AG09309 (cell line): ENCODE data around the gene FBLN1.

Experiments
- DNase-seq: peaks from one replicate; pipeline ENCODE4 v3.0.0-alpha.2; 2010; ENCODE audit warnings: low read depth
- H3K4me3 ChIP-seq: 2 replicates; pipeline ENCODE4 v1.5.1; 2011; ENCODE audit warnings: mild to moderate bottlenecking, low read depth, low read length, moderate library complexity; ENCODE audit not compliant: control insufficient read depth
- CTCF ChIP-seq: IDR thresholded peaks from 2 replicates; pipeline ENCODE4 v1.5.1; 2011; ENCODE audit warnings: mild to moderate bottlenecking, low read depth, low read length, inconsistent platforms; ENCODE audit not compliant: insufficient read depth, control insufficient read depth; ENCODE audit errors: missing control alignments

The FBLN1 gene

GRCh38 chr22:45564349-45565030 is 61.8 kb downstream of the FBLN1 start:
- H3K4me3 ChIP-seq, result no peak overlapping the region
- TF ChIP-seq CTCF, result no peak
- no peak for DNase-seq

GRCh38 chr22:45565171-45565570 is 62.5 kb downstream of the FBLN1 start:
- no peak for DNase-seq
- H3K4me3 ChIP-seq, result no peak overlapping the region
- TF ChIP-seq CTCF, result no peak

- TF ChIP-seq CTCF, result no peak
- no peak overlapping the region for H3K4me3 ChIP-seq
- no peak for DNase-seq
Observed at GRCh38 chr22:45565973-45566372, 63.3 kb downstream of the FBLN1 start.

- no peak for TF ChIP-seq CTCF
- no peak overlapping the region for H3K4me3 ChIP-seq
- no peak for DNase-seq
Observed at GRCh38 chr22:45568213-45568612, 65.5 kb downstream of the FBLN1 start.

GRCh38 chr22:45571089-45571488 is 68.4 kb downstream of the FBLN1 start:
- no peak for TF ChIP-seq CTCF
- no peak for DNase-seq
- H3K4me3 ChIP-seq, result no peak overlapping the region

GRCh38 chr22:45572444-45572843 is 69.8 kb downstream of the FBLN1 start:
- no peak for TF ChIP-seq CTCF
- DNase-seq, result no peak
- H3K4me3 ChIP-seq, result no peak overlapping the region

GRCh38 chr22:45574069-45574703 is 71.5 kb downstream of the FBLN1 start:
- TF ChIP-seq CTCF, result no peak
- H3K4me3 ChIP-seq, result no peak overlapping the region
- no peak for DNase-seq
